Central memory CD8-positive, alpha-beta T cell (primary cell): Measurements from ENCODE around the gene NOTCH1.

ENCODE experiments used
- ATAC-seq: fragments of 150-1000 bp; cut with Tn5 transposase; replicated peaks from 2 replicates; pipeline ENCODE4 v1.10.0; 2022; ENCODE audit warnings: mild to moderate bottlenecking, moderate FRiP score, moderate number of reproducible peaks; ENCODE audit not compliant: poor library complexity, severe bottlenecking; ENCODE audit errors: extremely low read depth
- DNase-seq, 2 donors: peaks; one replicate each; pipeline ENCODE4 v3.0.0; 2021; ENCODE audit warnings: low spot score in 2 of 2
- H3K27ac Mint-ChIP-seq: one replicate; pipeline ENCODE4 v1.8.0; 2022; ENCODE audit warnings: low read depth, mild to moderate bottlenecking, moderate library complexity, mixed read lengths
- H3K27me3 Mint-ChIP-seq: one replicate; pipeline ENCODE4 v1.8.0; 2022; ENCODE audit warnings: mixed read lengths
- H3K36me3 Mint-ChIP-seq: one replicate; pipeline ENCODE4 v1.8.0; 2022; ENCODE audit warnings: mild to moderate bottlenecking, moderate library complexity, mixed read lengths; ENCODE audit not compliant: insufficient read depth
- H3K4me1 Mint-ChIP-seq: one replicate; pipeline ENCODE4 v1.8.0; 2022; ENCODE audit warnings: mixed read lengths
- H3K4me3 Mint-ChIP-seq: one replicate; pipeline ENCODE4 v1.8.0; 2022; ENCODE audit warnings: mild to moderate bottlenecking, moderate library complexity, mixed read lengths
- H3K9me3 Mint-ChIP-seq: one replicate; pipeline ENCODE4 v1.8.0; 2022; ENCODE audit warnings: mixed read lengths

Gene NOTCH1

DNA sequence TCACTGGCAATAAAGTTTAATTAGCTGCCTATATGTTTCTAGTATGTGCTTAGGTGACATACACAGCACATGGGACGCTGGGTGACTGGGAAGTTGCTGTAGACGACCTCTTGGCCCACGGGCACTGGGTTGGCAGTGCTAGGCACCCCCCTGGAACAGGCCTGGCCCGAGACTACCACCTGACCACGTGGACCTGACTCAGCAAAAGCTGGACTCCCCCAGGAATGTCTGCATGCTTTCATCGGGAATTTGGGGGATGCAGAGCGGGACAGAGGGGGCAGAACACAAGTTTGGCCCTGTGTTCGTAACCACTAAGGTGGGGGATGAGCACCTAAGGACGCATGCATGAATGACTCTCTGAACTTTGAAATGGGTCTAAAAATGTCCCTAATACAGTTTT lies 89.6 kb downstream of the NOTCH1 start:
- H3K27me3 Mint-ChIP-seq, result no peaks in the 10 kb centered on the region
- no peak overlapping the region for H3K27ac Mint-ChIP-seq
- ATAC-seq (no peak), DNase-seq (no peak)
- no peak overlapping the region for H3K4me3 Mint-ChIP-seq
- H3K36me3 Mint-ChIP-seq, result peaks cover 77% of the 10 kb centered on the region
- H3K4me1 Mint-ChIP-seq, result no peaks in the 10 kb centered on the region
- no peaks in the 10 kb centered on the region for H3K9me3 Mint-ChIP-seq

DNA sequence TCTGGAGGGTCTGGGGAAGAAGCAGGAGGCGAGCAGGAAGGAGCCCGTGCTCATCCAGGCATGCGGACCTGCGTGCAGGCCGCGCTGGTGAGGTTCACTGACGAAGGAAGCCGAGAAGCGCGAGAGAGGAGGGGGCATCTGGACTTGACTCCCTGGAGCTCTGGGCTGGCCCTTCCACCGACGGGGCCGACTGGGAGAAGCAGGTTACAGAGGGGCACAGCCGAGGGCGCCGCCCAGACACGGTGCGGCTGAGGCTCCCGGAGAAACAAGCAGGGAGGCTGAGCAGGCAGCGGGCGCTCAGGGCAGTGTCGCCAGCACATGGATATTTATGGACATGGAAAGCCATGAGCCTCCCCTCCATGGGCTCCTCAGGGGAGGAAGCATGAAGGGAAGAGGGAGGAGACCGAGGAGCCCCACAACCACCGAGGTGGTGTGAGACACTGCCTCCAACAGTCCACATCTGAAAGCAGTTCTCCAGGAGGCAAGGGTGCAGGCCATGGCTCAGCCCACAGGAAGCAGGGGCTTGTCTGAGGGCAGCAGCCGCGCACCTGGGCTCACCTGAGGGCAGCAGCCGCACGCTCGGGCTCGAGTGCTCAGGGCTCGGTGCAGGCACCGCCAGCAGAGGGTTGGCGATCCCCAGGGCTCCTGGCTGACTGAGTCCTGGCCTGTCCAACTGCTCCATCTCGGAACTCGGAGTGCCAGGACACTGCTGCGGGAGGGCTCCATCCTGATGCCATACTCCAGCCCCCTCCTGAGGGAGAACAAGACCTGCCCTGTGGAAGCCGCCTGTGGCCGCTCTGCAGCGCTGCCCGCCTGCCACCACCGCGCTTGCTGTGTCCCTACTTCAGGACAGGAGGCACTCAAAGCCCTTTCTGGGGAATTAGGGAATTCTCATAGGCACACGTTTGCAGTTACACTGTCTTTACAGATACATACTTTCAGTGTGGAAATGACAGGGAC lies 90.5 kb downstream of the NOTCH1 start:
- H3K4me1 Mint-ChIP-seq, result no peaks in the 10 kb centered on the region
- no peak overlapping the region for H3K4me3 Mint-ChIP-seq
- H3K36me3 Mint-ChIP-seq, result peaks cover 75% of the 10 kb centered on the region
- no peaks in the 10 kb centered on the region for H3K9me3 Mint-ChIP-seq
- H3K27ac Mint-ChIP-seq, result no peak overlapping the region
- DNase-seq (no peak), ATAC-seq (no peak)
- no peaks in the 10 kb centered on the region for H3K27me3 Mint-ChIP-seq

DNA sequence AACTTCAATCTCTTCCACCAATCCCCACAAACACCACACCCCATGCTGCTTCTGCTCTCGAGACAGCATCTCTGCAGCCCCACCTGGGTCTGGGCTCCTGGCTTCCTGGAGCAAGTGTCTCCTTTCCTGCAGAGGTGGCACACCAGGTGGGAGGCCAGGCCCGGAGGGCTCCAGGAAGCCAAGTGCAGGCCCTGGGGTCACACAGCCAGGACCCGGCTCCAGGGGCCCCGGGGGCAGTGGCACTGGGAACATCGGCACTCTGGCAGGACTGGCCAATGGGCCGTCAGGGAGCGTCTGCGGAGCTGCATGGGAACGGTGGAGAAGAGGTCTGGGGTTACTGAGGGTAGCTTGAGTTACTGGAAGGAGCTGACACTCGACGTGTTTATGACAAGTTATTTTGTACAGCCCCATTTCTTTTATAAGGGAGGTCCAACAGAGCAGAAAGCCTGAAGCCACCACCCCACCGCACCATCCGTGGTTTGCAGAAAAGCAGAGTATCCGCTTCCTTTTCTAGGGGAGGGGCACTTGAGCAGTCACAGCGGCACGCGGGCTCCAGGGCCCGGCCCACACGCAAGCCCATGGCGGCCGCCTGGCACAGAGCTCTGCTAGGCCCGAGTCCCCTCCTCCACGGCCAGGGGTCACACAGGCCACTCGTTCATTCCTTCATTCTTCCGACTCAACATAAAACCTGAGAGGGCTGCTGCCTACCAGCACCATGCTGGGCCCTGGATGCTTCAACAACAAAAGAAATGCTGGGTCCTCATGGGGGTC lies 91.6 kb downstream of the NOTCH1 start:
- Mint-ChIP-seq H3K4me3 (no peak overlapping the region), H3K27ac (no peak overlapping the region), H3K9me3 (no peaks in the 10 kb centered on the region), H3K36me3 (peaks cover 73% of the 10 kb centered on the region), H3K4me1 (no peaks in the 10 kb centered on the region), H3K27me3 (no peaks in the 10 kb centered on the region)
- no peak for DNase-seq
- ATAC-seq, result no peak

DNA sequence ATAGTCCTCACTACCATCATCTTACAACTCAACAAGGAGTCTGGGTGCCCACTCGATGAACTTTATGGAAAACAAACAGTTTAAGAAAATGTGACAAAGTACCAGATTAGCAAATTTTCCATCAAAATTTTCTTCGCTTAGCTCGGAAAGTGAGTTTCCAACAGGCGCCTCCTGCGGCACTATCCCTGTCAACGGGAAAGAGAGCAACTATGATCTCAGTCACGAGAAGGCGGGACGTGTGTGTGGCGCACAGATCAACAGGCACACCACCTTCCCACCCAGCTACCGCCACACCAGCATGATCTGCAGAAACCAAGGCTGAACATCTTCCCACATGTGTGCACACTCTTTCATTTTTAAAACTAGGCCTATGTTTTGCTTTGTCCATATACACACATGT lies 92.5 kb downstream of the NOTCH1 start:
- no peaks in the 10 kb centered on the region for H3K9me3 Mint-ChIP-seq
- H3K36me3 Mint-ChIP-seq, result peaks cover 68% of the 10 kb centered on the region
- H3K27ac Mint-ChIP-seq, result no peak overlapping the region
- H3K27me3 Mint-ChIP-seq, result no peaks in the 10 kb centered on the region
- ATAC-seq, result no peak
- DNase-seq, result no peak
- no peak overlapping the region for H3K4me3 Mint-ChIP-seq
- H3K4me1 Mint-ChIP-seq, result no peaks in the 10 kb centered on the region

DNA sequence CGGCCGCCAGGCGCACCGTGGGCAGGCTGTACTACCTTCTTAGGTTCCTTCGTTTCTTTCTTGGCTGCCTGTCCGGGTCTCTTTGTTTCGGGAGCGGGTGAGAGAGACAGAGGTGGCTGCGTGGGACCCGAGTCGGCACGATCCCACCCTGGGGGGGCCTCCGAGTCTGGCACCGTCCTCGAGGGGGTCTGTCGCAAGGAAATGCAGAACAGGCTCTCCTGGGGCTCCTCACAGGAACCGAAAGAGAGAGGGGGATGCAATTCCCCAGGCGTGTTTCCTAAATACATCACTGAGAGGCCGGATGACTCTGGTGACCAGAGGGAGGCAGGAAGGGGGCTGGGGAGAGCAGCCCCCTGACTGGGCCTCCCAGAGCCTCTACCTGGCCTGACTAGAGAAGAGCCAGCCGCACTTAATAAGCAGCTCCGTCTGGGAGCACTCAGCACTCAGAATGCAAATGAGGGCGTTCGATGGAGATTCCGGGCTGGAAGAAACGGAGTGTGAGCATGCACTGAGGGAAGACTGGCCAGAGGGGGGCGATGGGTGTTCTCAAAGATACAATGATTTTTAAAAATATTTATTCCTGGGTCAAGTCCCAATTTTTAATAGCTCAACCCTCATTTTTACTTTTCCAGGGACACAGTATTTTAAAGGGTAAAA lies 94.5 kb downstream of the NOTCH1 start:
- no peak overlapping the region for H3K4me3 Mint-ChIP-seq
- no peak for DNase-seq
- no peaks in the 10 kb centered on the region for H3K27me3 Mint-ChIP-seq
- H3K4me1 Mint-ChIP-seq, result peaks cover 5% of the 10 kb centered on the region
- peaks cover 67% of the 10 kb centered on the region for H3K36me3 Mint-ChIP-seq
- H3K27ac Mint-ChIP-seq, result no peak overlapping the region
- no peak for ATAC-seq
- H3K9me3 Mint-ChIP-seq, result no peaks in the 10 kb centered on the region

DNA sequence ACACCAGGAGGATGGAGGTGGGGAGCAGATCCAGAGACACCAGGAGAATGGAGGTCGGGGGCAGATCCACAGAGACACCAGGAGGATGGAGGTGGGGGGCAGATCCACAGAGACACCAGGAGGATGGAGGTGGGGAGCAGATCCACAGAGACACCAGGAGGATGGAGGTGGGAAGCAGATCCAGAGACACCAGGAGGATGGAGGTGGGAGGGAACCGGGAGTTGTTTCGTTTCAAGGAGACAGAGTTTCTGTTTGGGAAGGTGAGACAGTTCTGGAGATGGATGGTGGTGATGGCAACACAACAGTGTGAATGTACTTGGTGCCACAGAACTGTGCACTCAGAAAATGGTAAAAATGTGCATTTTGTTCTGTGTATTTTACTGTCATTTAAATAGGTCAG lies 97.2 kb downstream of the NOTCH1 start:
- Mint-ChIP-seq H3K27ac (peak overlapping the region; percentile 41), H3K4me3 (no peak overlapping the region), H3K36me3 (peaks cover 76% of the 10 kb centered on the region), H3K4me1 (peaks cover 5% of the 10 kb centered on the region), H3K27me3 (no peaks in the 10 kb centered on the region), H3K9me3 (no peaks in the 10 kb centered on the region)
- ATAC-seq (no peak), DNase-seq (no peak)

DNA sequence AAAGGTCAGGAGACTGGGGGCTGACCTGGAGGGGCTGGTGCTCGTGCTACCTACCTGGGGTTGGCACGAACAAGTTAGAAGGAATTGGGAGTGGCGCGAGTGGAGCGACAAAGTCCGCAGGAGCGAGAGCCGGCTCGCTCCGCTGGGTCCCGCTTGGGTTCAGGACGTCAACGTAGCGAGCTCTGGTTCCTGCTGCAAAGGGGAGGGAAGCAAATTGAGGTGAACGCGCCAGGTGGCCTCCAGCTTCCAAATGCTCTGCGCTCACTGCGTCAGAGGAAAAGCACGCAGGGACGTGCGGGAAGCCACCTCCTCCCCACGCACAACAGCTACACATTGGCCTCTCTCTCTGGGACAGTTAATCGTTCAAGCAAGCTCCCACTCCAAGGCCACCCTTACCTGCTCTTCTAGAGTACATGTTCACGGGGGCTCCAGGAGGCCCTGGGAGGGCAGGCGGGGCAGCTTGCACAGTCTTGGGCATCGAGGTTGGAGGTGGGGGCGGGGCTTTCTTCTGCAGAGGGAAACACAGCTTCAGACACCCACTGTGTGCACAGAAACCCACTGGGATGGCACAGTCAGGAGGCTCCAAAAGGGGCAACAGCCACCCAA lies 98.6 kb downstream of the NOTCH1 start:
- no peak overlapping the region for H3K4me3 Mint-ChIP-seq
- ATAC-seq (no peak), DNase-seq (no peak)
- peaks cover 69% of the 10 kb centered on the region for H3K36me3 Mint-ChIP-seq
- no peaks in the 10 kb centered on the region for H3K27me3 Mint-ChIP-seq
- H3K27ac Mint-ChIP-seq, result no peak overlapping the region
- H3K4me1 Mint-ChIP-seq, result peaks cover 5% of the 10 kb centered on the region
- no peaks in the 10 kb centered on the region for H3K9me3 Mint-ChIP-seq

DNA sequence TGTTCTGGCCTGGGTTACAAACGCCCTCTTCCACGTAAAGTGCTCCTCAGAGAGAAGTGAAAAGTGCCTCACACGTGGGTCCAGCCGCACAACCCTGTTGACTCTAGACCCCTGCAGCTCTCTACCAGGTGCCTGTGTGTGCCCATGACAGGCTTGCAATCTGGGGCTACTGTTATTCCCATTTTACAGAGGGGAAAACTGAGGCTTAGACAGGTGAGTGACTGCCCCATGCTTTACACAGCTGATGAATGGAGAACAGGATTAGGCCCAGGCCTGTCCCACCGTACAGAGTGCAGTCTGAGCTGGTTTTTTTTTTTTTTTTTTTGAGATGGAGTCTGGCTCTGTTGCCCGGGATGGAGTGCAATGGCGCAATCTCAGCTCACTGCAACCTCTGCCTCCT lies 100.0 kb downstream of the NOTCH1 start:
- no peaks in the 10 kb centered on the region for H3K9me3 Mint-ChIP-seq
- no peak for ATAC-seq

More for the DNA sequence above, 100.0 kb downstream of the NOTCH1 start:
- Mint-ChIP-seq H3K27ac (no peak overlapping the region), H3K36me3 (peaks cover 66% of the 10 kb centered on the region), H3K27me3 (no peaks in the 10 kb centered on the region), H3K4me3 (no peak overlapping the region), H3K4me1 (peaks cover 5% of the 10 kb centered on the region)
- DNase-seq, result no peak
